NCI-H2196 (cell line): ENCODE measurements around the gene RMRP.
"Not testable (repeated sequence)": the region's sequence is repeated elsewhere in the genome, so short reads cannot be mapped to it uniquely, and the experiment has no call there.

Experiments used
- DNase-seq: peaks from one replicate; lab custom pipeline; 2025; ENCODE audit not compliant: unreplicated experiment; lab: John Stamatoyannopoulos, UW

The RMRP gene

DNA sequence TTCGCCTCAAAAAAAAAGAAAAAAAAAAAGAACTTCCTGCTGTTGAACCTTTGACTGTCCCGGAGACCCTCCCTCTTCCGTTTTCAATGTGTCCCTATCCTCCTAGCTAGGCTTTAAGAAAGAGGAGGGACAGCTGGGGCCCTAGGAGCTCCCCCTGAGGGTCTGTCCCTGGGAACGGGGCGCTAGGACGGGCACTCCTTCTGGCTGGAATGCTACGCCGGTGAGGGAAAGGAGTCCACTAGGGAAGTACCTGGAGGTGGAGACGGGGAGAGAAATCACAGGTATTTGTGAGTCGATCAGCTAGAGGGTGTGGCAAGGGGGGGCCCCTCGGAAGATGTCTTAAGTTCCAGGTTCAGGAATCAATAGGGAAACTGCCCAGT is 11.7 kb downstream of the RMRP start:
- DNase-seq = no peak

DNA sequence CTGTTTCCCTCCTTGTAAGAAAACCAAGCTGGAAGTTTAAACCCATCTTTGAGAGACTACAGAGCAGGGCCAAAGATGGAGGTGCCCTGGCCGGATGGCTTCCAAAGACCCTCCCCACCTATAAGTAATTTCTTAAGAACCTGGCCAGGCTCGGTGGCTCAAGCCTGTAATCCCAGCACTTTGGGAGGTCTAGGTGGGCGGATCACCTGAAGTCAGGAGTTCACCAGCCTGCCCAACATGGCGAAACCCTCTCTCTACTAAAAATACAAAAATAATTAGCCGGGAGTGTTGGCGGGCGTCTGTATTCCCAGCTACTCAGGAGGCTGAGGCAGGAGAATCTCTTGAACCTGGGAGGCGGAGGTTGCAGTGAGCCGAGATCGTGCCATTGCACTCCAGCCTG is 12.1 kb downstream of the RMRP start:
- not testable (repeated sequence) for DNase-seq

DNA sequence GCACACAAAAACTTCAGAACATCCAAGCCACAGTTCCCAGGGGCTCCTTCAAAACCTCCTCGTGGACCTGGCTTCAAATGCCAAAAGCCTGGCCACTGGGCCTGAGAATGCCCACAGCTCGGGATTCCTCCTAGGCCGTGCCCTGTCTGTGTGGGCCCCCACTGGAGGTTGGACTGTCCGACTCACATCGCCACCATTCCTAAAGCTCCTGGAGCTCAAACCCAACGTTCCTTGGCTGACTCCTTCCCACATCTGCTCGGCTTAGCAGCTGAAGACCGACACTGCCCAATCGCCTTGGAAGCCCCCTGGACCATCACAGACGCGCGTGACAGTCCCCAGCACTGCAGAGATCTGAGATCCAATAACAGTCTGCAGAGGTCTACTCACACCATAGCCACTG is 14.8 kb downstream of the RMRP start:
- no peak for DNase-seq

DNA sequence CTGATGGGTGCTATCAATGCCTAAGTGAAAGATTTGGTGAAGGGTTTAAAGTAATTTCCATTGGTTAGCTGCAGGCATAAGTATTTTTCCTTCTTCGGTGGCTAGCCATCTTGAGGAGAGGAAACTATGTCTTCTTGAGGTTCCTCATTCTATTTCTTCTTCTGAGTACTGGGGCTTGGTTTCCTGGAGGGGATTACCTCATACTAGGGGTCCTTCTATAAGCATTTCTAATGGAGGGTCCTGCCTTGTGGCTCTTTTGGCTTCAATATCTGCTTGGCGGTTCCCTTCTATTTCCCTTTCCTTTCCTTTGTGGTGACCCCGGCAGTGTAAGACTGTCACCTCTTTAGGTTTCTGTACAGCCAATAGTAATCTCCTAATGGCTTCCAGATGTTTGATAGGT is 16.3 kb downstream of the RMRP start:
- not testable (repeated sequence) for DNase-seq

DNA sequence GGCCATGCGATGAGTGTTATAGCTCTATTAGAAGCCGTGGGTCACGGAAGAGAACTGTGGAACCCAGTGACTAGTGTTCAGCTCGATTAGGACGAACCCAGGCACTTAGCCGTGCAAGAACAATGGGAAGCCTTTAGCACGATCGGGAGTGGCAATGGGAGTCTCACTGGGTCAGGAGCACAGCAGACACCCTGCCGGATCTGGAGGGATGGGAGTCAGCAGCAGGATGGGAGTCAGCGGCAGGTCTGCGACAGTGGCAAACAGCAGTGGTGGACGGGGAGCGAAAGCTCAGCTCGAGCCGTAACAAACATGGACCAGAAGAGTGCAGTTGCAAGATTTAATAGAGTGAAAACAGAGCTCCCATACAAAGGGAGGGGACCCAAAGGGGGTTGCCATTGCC is 17.4 kb downstream of the RMRP start:
- DNase-seq = not testable (repeated sequence)

DNA sequence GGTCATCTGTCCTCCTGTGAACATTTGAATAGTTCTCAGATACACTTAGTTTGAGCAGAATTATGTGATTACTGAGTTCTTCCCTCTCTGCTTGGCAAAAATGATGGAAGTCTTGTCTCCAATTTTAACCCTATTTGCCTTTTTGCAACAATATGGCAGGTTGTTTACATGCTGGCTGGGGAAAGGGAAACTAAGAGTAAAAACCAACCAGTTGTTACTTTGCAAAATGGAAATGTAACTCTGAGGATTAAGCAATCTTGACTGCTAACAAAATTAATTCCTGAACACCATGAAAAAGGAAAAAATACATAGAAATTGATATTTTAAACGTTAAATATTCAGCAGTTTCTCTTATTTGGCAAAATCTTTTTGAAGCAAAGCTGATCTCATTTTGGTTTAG is 18.2 kb downstream of the RMRP start:
- DNase-seq = no peak

DNA sequence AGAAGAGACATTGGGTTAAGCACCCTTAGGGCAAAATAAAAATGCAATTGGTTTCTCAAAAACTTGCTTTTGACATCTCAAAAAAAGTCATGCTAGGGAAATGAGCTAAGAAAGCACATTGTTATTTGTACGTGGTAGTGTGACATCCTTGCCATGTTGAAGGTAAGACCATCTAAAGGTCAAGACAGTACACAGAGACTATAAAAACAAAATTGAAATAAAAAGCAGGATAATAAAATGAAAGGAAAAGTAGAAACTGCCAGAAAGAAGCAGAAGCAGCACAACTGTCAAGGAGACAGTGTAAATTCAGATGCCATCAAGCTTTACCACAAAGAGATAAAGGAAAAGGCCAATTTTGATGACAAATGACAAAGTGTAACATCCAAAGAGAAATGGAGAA is 18.6 kb downstream of the RMRP start:
- DNase-seq = not testable (repeated sequence)

DNA sequence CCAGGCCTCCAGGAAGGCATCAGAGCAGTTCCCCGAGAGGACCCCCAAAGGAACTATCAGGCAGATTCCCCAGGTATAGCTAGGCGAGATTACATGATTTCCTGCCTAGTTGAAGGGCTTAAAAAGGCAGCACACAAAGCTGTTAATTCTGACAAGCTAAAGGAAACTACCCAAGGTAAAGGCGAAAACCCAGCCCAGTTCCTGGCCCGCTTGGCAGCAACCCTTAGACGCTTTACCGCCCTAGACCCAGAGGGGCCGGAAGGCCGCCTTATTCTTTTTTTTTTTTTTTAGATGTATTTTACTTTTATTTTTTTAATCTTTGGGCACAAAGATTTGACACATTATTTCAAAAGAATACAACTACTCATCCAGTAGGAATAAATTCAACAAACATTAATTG is 19.1 kb downstream of the RMRP start:
- not testable (repeated sequence) for DNase-seq

DNA sequence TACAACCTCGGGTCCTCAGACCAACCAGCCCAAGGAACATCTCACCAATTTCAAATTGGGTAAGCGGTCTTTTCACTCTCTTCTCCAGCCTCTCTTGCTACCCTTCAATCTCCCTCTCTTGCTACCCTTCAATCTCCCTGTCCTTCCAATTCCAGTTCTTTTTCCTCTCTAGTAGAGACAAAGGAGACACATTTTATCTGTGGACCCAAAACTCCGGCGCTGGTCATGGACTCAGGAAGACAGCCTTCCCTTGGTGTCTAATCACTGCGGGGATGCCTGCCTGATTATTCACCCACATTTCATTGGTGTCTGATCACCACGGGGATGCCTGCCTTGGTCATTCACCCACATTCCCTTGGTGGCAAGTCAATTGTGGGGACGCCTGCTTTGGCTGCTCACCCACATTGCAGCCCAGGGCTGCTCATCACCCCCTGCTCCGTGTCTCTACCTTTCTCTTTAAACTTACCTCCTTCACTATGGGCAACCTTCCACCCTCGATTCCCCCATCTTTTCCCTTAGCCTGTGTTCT is 20.3 kb downstream of the RMRP start:
- DNase-seq = not testable (repeated sequence)

DNA sequence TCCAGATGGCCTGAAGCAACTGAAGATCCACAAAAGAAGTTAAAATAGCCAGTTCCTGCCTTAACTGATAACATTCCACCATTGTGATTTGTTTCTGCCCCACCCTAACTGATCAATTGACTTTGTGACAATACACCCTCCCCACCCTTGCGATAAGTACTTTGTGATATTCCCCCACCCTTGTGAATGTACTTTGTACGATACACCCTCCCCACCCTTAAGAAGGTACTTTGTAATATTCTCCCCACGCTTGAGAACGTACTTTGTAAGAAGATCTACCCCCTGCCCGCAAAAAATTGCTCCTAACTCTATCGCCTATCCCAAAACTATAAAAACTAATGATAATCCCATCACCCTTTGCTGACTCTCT is 21.0 kb downstream of the RMRP start:
- DNase-seq = not testable (repeated sequence)

DNA sequence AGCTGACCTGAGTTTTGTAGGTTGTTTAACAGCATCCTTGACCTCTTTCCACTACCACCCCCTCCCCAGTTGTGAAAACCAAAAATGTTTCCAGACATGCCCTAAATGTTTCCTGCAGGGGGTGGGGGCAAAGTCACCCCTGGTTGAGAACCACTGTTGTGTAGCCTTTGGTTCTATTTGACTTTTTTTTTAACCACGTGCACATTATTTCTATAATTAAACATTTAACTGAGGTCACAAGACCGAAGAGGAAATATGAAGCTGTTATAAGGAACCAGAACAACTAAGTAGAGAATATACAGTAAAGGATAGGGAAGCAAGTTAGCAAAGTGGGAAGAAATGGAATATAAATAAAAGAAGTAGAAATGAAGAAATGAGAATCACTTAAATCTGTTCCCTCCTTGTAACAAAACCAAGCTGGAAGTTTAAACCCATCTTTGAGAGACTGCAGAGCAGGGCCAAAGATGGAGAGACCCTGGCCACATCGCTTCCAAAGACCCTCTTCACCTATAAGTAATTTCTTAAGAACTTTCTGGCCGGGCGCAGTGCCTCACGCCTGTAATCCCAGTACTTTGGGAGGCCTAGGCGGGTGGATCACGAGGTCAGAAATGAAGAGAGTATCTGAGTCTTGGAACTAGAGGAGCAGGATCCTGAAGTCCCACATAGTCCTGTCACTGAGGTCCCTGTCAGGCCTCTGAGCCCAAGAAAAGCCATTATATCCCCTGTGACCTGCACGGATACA is 21.5 kb downstream of the RMRP start:
- DNase-seq = no peak

DNA sequence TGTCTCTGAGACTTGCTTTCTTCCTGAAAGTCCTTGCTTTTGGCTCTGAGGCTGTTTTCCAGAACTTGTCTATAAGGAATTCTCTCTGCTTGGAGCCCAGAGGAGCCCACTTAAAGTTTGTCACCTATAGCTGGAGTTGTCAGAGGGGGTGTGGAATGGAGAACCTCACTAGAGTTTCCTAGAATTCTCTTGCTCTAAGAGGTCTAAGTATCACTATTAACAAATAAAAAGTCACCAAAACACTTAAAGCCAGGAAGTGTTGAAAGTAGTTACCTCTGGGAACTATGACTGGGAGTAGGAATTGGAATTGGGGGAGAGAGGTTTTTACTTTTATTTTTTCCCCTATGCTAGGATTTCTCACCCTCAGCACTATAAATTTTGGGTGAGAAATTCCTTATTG is 22.1 kb downstream of the RMRP start:
- no peak for DNase-seq

DNA sequence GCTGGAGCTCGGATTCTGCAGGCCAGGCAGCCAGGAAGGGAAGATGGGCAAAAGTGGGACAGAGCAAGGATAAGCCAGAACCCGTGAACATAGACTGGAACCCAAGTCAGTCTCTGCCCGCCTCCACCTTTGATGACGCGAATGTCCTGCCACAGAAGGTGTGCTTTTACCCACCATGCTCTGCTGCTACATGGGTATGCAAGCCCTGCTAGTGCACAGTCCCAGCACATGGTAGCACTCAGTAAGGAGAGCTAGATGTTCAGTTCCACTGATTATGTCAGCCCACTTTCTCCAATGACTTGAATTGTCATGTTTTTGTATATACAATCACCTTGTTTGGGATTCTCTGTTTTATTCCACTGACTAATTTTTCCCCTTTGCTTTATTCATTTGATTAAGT is 28.2 kb downstream of the RMRP start:
- no peak for DNase-seq

DNA sequence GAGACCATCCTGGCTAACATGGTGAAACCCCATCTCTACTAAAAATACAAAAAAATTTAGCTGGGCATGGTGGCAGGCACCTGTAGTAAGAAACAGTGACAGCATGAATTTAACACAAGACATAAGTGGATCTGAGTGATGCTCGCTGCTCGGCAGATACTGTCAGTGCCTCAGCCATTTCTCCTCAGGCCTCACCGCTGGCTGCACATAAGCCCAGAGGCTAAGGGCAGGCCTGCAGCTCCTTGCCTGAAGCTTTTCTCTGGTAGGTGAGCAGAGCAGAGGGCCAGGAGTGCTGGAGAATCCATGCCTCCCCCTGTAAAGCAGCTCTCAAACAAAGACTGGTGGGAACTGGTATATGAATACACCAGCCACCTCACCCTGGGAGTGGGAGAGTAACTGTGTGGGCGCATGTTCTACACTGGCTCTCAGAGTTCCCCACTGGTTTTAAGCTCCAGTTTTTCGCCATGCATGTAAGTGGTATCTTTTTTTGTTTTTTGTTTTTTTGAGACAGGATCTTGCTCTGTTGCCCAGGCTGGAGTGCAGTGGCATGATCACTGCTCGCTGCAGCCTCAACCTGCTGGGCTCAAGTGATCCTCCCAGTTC is 29.3 kb downstream of the RMRP start:
- no peak for DNase-seq

DNA sequence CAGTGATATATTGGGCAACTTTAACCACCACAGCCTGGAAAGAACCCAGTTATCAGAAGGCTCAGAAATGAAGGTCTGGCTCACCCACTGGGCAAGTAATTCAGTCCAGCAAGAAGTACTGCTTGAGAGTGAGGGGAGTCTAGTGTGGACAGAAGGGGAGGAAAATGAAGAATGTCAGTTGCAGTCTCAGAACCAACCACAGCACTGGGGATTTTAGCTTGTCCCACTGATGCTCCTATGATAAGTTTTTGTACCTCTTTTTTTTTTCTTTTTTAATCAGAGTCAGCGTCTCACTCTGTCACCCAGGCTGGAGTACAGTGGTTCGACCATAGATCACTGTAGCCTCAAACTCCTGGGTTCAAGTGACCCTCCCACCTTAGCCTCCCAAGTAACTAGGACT is 30.2 kb downstream of the RMRP start:
- DNase-seq = no peak

DNA sequence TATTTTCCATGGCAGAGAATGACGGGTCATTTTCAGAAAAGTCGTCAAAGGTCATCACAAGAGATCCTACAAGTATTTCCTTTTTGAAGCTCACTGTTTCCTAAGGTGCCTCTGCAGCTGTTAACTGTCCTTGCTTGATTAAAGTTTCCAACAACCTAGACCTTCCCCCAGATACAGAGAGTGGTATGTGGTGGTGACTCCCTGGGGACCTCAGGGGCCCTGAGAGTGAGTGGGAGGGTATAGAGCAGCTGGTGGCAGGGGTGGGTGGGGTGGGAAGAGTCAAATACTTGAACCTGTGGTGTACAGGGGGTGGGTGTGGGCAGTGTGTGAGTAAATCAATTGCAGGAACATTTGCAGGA is 38.0 kb downstream of the RMRP start:
- no peak for DNase-seq

DNA sequence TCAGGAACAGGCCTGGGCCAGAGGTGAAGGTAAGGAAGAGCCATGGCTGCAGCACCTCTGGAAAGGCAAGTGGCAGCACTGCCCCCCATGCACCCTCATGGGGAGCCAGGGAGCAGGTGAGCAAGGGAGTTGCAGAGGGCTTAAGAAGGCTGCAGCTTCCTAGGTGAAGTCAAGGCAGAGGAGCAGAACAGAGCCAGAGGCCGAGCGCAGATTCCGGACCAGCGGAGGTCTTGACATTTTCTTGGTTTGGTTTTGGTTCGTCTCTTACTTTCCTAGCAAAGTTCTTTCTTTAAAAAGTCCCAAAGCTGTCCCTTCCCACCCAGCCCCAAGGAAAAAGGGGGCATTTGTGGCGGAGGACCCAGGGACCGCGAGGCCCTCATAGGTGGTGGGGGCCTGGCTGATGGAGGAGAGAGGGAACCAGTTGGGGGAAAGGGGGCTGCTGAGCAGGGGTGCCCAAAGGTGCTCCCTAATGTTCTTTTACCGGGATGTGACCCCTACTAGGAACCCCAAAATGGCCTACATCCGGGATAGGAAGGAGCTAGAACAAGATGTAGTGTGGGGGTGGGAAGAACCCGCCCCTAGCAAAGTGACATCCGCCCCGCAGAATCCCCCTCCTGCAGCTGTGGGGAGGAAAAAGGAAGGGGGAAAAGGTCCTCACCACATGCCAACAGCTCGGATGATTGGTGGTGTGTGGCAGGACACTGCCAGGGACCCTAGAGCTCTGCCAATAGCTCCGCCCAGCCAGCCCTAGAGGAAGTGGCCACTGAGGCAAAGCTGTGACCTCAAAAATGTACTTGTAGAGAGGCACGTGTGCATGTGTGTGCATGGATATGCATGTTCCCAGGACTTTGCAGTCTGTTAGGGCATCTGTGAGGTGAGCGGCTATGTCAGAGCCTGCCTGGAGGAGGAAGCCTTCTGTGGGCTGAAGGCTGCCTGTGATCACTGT is 38.7 kb downstream of the RMRP start:
- no peak for DNase-seq

DNA sequence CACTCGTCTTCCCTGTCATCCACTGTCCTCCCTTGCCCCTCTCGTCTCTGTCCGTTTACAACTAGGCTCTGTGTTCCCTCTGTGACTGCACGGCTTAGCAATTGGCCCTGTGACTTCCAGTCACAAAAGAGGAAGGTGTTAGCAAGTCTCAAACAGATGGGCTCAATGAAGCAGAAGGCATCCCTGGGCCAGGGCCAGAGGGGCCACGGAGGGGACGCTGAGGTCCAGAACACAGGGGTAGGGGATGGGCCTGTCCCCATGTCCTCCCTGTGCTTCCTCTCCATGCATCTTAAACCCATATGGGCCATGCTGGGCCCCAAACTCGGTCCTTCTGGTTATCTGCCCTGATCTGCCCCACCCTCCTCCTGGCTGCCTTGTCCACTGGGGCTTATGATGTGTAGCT is 39.5 kb downstream of the RMRP start, which contains the start of gene CD72:
Gene CD72 (minus strand): TSS at position 89 of the 403 bp plus-strand sequence. CDS start 110 bp downstream, outside the sequence.
- DNase-seq = no peak

DNA sequence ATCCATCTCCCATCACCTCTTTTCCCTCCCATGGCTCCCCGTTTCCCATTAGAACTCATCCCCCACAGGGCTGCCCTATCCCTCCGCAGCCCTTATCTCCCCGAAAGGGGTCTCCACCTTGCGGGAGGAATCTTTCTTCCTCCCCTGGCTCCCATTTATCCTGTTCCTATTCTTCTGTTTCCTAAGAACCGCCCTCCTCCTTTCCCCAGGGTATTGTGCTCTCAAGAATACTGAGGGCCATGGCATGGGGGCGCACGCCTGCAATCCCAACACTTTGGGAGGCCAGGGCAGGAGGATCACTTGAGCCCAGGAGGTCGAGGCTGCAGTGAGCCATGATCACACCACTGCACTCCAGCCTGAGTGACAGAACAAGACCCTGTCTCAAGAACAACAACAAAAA is 40.3 kb downstream of the RMRP start:
- no peak for DNase-seq

DNA sequence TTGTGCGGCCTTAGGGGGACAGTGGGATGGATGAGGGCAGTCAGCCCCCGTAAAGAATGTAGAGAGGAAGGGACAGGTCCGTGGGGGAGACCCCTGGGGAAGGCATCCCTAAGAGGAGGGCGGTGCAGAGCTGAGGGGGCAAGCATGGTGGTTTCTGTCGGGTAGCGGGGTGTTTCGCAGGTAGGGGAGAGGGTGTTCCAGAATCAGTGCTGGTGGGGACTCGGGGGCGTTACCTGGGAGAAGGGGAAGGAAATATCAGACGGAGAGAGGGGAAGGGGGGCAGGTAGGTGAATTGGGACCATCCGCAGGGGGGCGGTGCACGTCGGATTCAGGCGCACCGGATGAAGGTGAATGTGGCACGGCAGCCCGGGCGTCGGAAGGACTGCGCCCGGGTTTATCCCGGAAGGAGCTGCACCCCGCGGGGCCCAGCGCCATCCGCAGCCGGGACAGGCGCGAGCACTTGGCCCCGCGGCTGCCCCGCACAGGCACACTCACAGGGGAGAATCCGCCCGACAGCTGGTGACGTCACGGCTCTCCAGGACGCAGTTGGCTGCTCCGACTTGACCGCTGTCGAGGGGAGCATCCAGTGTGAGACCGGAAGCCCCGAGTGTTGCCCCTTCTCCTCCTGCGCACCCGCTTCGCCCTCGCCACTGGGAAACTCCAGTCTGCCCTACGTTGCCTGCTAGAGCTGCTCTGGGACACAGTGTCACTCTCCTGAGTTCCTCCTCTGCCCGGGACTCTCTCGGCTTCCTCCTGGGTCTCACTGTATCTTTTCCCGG is 40.9 kb downstream of the RMRP start:
- no peak for DNase-seq
